Measurements from ENCODE around the gene JAK2. TPM values are rescaled to one million over a fixed set of nuclear protein-coding genes. Genes with fewer than 3 reads are reported as not detected.
A peak's percentile ranks its signal among the peaks of the same experiment; 100 is the strongest.

The JAK2 gene
- total RNA-seq (2021) (7.3 and 10.5 TPM in 2 replicates), Bru-seq, nascent RNA (percentile 75 among the genes with signal in this experiment), BruChase-seq, experiment 1, labeled RNA remaining after a 2-hour chase (percentile 65 among the genes with signal in this experiment), BruChase-seq, experiment 2, labeled RNA remaining after a 6-hour chase (percentile 60 among the genes with signal in this experiment)
- long read RNA-seq, full-length matches to known transcripts, result 3 of 13 reads
- long read RNA-seq, partial matches to known transcripts, result 3 of 13 reads
- long read RNA-seq, other reads (novel, unspliced or antisense), result 7 of 13 reads

- no peaks in the 10 kb centered on the region for H3K27me3 ChIP-seq (replicated peaks; ENCODE audit: insufficient read depth, low read depth, low read length, poor library complexity)
- ChIA-PET POLR2A (ENCODE audit: low non-redundant PET) (interaction anchor here (0.7 kb wide), 1 partner anchor 680 kb away, joined by 3 read pairs; no protein-coding TSS in a partner anchor), CTCF (interaction anchor here (0.9 to 2.2 kb wide), 2 partner anchors 222 to 226 kb away, joined by 3 to 10 read pairs; no protein-coding TSS in a partner anchor)
- peak within 1 kb of the TSS; percentile 78 for H3K4me3 ChIP-seq (ENCODE audit: low read depth, low read length, poor library complexity, severe bottlenecking)
- no peaks in the 10 kb centered on the region for H3K36me3 ChIP-seq (ENCODE audit: insufficient read depth, low read length, poor library complexity, severe bottlenecking)
- peak within 1 kb of the TSS; percentile 87 for H3K27ac ChIP-seq (ENCODE audit: low read depth, low read length, poor library complexity, severe bottlenecking)
- BruUV-seq (replicated peaks), result no TSS peak
- H3K4me1 ChIP-seq (ENCODE audit: insufficient read depth, low read length, poor library complexity, severe bottlenecking), result peaks cover 23% of the 10 kb centered on the region
- intact Hi-C loops (cut with micrococcal nuclease; ENCODE audit: unreplicated experiment), result loop anchor here (5.0 to 10.0 kb wide), 3 partner anchors 190 to 620 kb away; partner anchors contain the start of gene RCL1
- TF ChIP-seq EZH2 (IDR thresholded peaks at IDR 0.05; ENCODE audit: borderline replicate concordance, low read depth, low read length, poor library complexity, severe bottlenecking), result no peak
- peak; percentile 55 for TF ChIP-seq CTCF (conservative IDR thresholded peaks at IDR 0.05; ENCODE audit: low read depth, low read length)
- H3K9me3 ChIP-seq (ENCODE audit: low read depth, low read length, poor library complexity, severe bottlenecking), result no peaks in the 10 kb centered on the region
- DNase-seq (ENCODE audit: low spot score), result peak; percentile 95
These were observed at the start of gene JAK2 for GRCh38 chr9:4984621-4985385. JAK2 (plus strand) TSS chr9:4985272; CDS start chr9:5021988, 36,716 bp downstream.

DNA sequence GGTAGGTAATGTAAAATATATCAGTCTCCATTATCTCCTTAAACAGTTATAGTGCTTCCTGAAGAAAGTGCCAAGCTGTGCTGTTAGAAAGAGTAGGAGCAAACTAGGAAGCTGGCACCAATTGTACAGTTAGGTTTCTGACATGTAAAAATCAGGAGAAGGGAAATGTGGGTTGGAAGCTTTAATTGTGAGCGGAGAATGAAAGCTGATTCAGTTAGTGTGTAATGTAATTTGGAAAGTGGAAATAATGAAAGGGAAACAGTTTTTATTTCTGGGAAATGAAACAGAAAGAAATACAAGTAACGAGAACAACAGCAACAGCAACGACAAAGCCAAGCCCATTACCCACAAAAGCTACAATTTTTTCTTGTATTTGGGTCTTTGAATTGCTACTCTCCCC is 48.8 kb upstream of the JAK2 start:
- TF ChIP-seq CTCF (conservative IDR thresholded peaks at IDR 0.05; ENCODE audit: low read depth, low read length) (no peak), EZH2 (IDR thresholded peaks at IDR 0.05; ENCODE audit: borderline replicate concordance, low read depth, low read length, poor library complexity, severe bottlenecking) (no peak)
- intact Hi-C loops (cut with micrococcal nuclease; ENCODE audit: unreplicated experiment), result no loop called here
- Histone ChIP-seq H3K4me3 (ENCODE audit: low read depth, low read length, poor library complexity, severe bottlenecking) (no peak overlapping the region), H3K9me3 (ENCODE audit: low read depth, low read length, poor library complexity, severe bottlenecking) (no peaks in the 10 kb centered on the region), H3K27me3 (replicated peaks; ENCODE audit: insufficient read depth, low read depth, low read length, poor library complexity) (no peaks in the 10 kb centered on the region), H3K27ac (ENCODE audit: low read depth, low read length, poor library complexity, severe bottlenecking) (no peak overlapping the region), H3K4me1 (ENCODE audit: insufficient read depth, low read length, poor library complexity, severe bottlenecking) (peaks cover 10% of the 10 kb centered on the region), H3K36me3 (ENCODE audit: insufficient read depth, low read length, poor library complexity, severe bottlenecking) (no peaks in the 10 kb centered on the region)
- CTCF ChIA-PET, result no interaction called here
- no peak for DNase-seq (ENCODE audit: low spot score)
- POLR2A ChIA-PET (ENCODE audit: low non-redundant PET), result interaction anchor here (0.8 kb wide), 1 partner anchor 133 kb away, joined by 7 read pairs; no protein-coding TSS in a partner anchor
- BruUV-seq (replicated peaks), result no TSS peak

DNA sequence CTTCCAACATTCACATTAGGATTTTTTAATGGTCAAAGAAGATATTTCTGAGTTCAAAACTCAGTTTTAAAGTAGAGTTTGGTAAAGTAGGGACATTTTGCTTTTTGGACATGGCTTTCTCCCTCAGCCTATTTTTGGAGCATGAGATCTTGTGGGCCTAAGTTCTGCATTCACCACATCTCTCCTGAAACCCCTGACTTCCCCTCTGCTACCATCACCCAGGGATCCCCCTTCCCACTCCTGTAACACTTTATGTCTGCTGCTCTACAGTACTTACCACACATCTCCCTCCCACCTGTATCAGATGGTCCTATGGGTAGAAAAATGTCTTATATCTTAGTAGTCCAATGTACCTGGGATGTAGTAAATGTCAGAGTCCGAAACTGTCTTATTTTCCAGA is 48.2 kb upstream of the JAK2 start:
- DNase-seq (ENCODE audit: low spot score), result no peak
- Histone ChIP-seq H3K27me3 (replicated peaks; ENCODE audit: insufficient read depth, low read depth, low read length, poor library complexity) (no peaks in the 10 kb centered on the region), H3K36me3 (ENCODE audit: insufficient read depth, low read length, poor library complexity, severe bottlenecking) (no peaks in the 10 kb centered on the region), H3K9me3 (ENCODE audit: low read depth, low read length, poor library complexity, severe bottlenecking) (no peaks in the 10 kb centered on the region), H3K4me1 (ENCODE audit: insufficient read depth, low read length, poor library complexity, severe bottlenecking) (peaks cover 10% of the 10 kb centered on the region), H3K4me3 (ENCODE audit: low read depth, low read length, poor library complexity, severe bottlenecking) (no peak overlapping the region), H3K27ac (ENCODE audit: low read depth, low read length, poor library complexity, severe bottlenecking) (no peak overlapping the region)
- intact Hi-C loops (cut with micrococcal nuclease; ENCODE audit: unreplicated experiment), result no loop called here
- ChIA-PET POLR2A (ENCODE audit: low non-redundant PET) (interaction anchor here (0.8 kb wide), 1 partner anchor 133 kb away, joined by 7 read pairs; no protein-coding TSS in a partner anchor), CTCF (no interaction called here)
- no peak for TF ChIP-seq CTCF (conservative IDR thresholded peaks at IDR 0.05; ENCODE audit: low read depth, low read length)
- TF ChIP-seq EZH2 (IDR thresholded peaks at IDR 0.05; ENCODE audit: borderline replicate concordance, low read depth, low read length, poor library complexity, severe bottlenecking), result no peak
- BruUV-seq (replicated peaks), result no TSS peak

Measured in A673 (cell line).